Endodermal cell (in vitro differentiated cells): ENCODE data around the gene ANO6. TPM values are rescaled to one million over a fixed set of nuclear protein-coding genes. Genes with fewer than 3 reads are reported as not detected.

ENCODE experiments used
- DNase-seq: peaks from one replicate; pipeline ENCODE4 v3.0.0-alpha.2; 2017
- H3K27ac ChIP-seq: 2 replicates; pipeline ENCODE4 v1.5.1; 2013; ENCODE audit warnings: mild to moderate bottlenecking, low read depth, low read length, moderate library complexity
- H3K27me3 ChIP-seq: 2 replicates; pipeline ENCODE4 v1.6.1; 2013; ENCODE audit warnings: mild to moderate bottlenecking, low read length, moderate library complexity; ENCODE audit not compliant: insufficient read depth, control insufficient read depth, poor library complexity, severe bottlenecking
- H3K36me3 ChIP-seq: 2 replicates; pipeline ENCODE4 v1.7.0; 2013; ENCODE audit warnings: mild to moderate bottlenecking, low read length, moderate library complexity; ENCODE audit not compliant: control insufficient read depth, insufficient read depth
- H3K4me1 ChIP-seq: one replicate; pipeline ENCODE4 v1.7.0; 2013; ENCODE audit warnings: low read length; ENCODE audit not compliant: control insufficient read depth, insufficient read depth
- H3K4me3 ChIP-seq: 2 replicates; pipeline ENCODE4 v1.5.1; 2013; ENCODE audit warnings: mild to moderate bottlenecking, low read length, moderate library complexity
- H3K9ac ChIP-seq: 2 replicates; pipeline ENCODE4 v1.6.1; 2013; ENCODE audit warnings: mild to moderate bottlenecking, low read length, moderate library complexity; ENCODE audit not compliant: poor library complexity, severe bottlenecking; ENCODE audit errors: extremely low read depth
- H3K9me3 ChIP-seq: 2 replicates; pipeline ENCODE4 v1.6.1; 2013; ENCODE audit warnings: mild to moderate bottlenecking, low read length, moderate library complexity; ENCODE audit not compliant: control insufficient read depth
- H3K27ac Mint-ChIP-seq: 2 replicates; pipeline ENCODE4 v1.8.0; 2020; ENCODE audit warnings: mixed read lengths
- H3K27me3 Mint-ChIP-seq: 2 replicates; pipeline ENCODE4 v1.8.0; 2021; ENCODE audit warnings: mild to moderate bottlenecking, mixed read lengths; ENCODE audit not compliant: insufficient read depth
- H3K36me3 Mint-ChIP-seq: 2 replicates; pipeline ENCODE4 v1.8.0; 2020; ENCODE audit warnings: low read depth, mixed read lengths
- H3K4me1 Mint-ChIP-seq: 2 replicates; pipeline ENCODE4 v1.8.0; 2020; ENCODE audit warnings: mixed read lengths
- H3K4me3 Mint-ChIP-seq: 2 replicates; pipeline ENCODE4 v1.8.0; 2020; ENCODE audit warnings: mild to moderate bottlenecking, moderate library complexity, mixed read lengths
- H3K9me3 Mint-ChIP-seq: 2 replicates; pipeline ENCODE4 v1.8.0; 2020; ENCODE audit warnings: mild to moderate bottlenecking, mixed read lengths
- WGBS, 2 experiments: methylation state at CpG; one replicate each; pipeline versions ENCODE4 v1.1.5 to v1.1.7; 2013; ENCODE audit warnings: missing lambda C conversion rate in 2 of 2, mixed read lengths in 1 of 2; ENCODE audit not compliant: insufficient coverage in 1 of 2, insufficient read length in 1 of 2; 5-methylcytosine and 5-hydroxymethylcytosine counted together
- total RNA-seq, 2 donors: library from RNA; stranded (reverse); fragmentation: NEBNext Ultra II Directional in 1 of 2; extraction: Animal tissue kit (Norgen Biotek cat#: 25700) in 1 of 2; gene quantifications; 2 replicates in 1 of 2; 3 replicates in 1 of 2; pipeline ENCODE4 v1.2.1, GENCODE V29; 2021
- TF ChIP-seq, protein P1 (sequence below): fragments of 200-600 bp; sonication (generic); conservative IDR thresholded peaks from 2 replicates; pipeline ENCODE4 v1.5.0; 2021; ENCODE audit warnings: antibody characterized with exemption, mild to moderate bottlenecking

ANO6 gene
- total RNA-seq, 2 donors from 2014 or later = 53.5 to 55.2 TPM

GRCh38 chr12:45481746-45482145 lies 265.9 kb downstream of the ANO6 start:
- peaks cover 14% of the 10 kb centered on the region for H3K9me3 ChIP-seq

GRCh38 chr12:45483571-45483970 lies 267.7 kb downstream of the ANO6 start:
- H3K27me3 ChIP-seq = no peaks in the 10 kb centered on the region
- H3K36me3 Mint-ChIP-seq = no peaks in the 10 kb centered on the region
- WGBS, 2 experiments = 100% methylated on average over 1 of the region's 2 CpGs; no CpG with 5 or more reads in 1 of the 2 experiments
- no peaks in the 10 kb centered on the region for H3K27me3 Mint-ChIP-seq
- H3K4me3 ChIP-seq = no peak overlapping the region
- no peaks in the 10 kb centered on the region for H3K4me1 ChIP-seq
- H3K9ac ChIP-seq = no peak overlapping the region
- no peak overlapping the region for H3K4me3 Mint-ChIP-seq
- H3K9me3 ChIP-seq = peaks cover 10% of the 10 kb centered on the region
- no peaks in the 10 kb centered on the region for H3K36me3 ChIP-seq
- H3K27ac ChIP-seq = no peak overlapping the region
- no peak for DNase-seq
- H3K4me1 Mint-ChIP-seq = no peaks in the 10 kb centered on the region
- H3K9me3 Mint-ChIP-seq = peaks cover 5% of the 10 kb centered on the region
- H3K27ac Mint-ChIP-seq = no peak overlapping the region
- TF ChIP-seq, protein P1, sequence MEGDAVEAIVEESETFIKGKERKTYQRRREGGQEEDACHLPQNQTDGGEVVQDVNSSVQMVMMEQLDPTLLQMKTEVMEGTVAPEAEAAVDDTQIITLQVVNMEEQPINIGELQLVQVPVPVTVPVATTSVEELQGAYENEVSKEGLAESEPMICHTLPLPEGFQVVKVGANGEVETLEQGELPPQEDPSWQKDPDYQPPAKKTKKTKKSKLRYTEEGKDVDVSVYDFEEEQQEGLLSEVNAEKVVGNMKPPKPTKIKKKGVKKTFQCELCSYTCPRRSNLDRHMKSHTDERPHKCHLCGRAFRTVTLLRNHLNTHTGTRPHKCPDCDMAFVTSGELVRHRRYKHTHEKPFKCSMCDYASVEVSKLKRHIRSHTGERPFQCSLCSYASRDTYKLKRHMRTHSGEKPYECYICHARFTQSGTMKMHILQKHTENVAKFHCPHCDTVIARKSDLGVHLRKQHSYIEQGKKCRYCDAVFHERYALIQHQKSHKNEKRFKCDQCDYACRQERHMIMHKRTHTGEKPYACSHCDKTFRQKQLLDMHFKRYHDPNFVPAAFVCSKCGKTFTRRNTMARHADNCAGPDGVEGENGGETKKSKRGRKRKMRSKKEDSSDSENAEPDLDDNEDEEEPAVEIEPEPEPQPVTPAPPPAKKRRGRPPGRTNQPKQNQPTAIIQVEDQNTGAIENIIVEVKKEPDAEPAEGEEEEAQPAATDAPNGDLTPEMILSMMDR = no peak

More at GRCh38 chr12:45481746-45482145, 265.9 kb downstream of the ANO6 start:
- H3K27ac Mint-ChIP-seq = no peak overlapping the region
- Histone ChIP-seq H3K27ac (no peak overlapping the region), H3K4me1 (no peaks in the 10 kb centered on the region), H3K9ac (no peak overlapping the region), H3K4me3 (no peak overlapping the region), H3K36me3 (no peaks in the 10 kb centered on the region), H3K27me3 (no peaks in the 10 kb centered on the region)
- H3K27me3 Mint-ChIP-seq = peaks cover 3% of the 10 kb centered on the region
- TF ChIP-seq, protein P1 = no peak
- DNase-seq = no peak
- no peak overlapping the region for H3K4me3 Mint-ChIP-seq
- peaks cover 12% of the 10 kb centered on the region for H3K9me3 Mint-ChIP-seq
- no peaks in the 10 kb centered on the region for H3K4me1 Mint-ChIP-seq
- WGBS, 2 experiments = 88 to 90% methylated on average over 5 of the region's 5 CpGs
- H3K36me3 Mint-ChIP-seq = peaks cover 3% of the 10 kb centered on the region

Other genes starting within 250 kb of the ANO6 start
- gene DBX2, start 165.0 kb upstream of the ANO6 start, total RNA-seq = not detected